GM12878 (cell line): ENCODE data around the gene AGTRAP. TPM values are rescaled to one million over a fixed set of nuclear protein-coding genes. Genes with fewer than 3 reads are reported as not detected.

Source experiments
- ATAC-seq: fragments of 200-7000 bp; cut with Tn5 transposase; 3 replicates; pipeline ENCODE4 v1.9.1; 2020; ENCODE audit warnings: mild to moderate bottlenecking, moderate library complexity
- BruUV-seq: library from RNA; stranded (reverse); fragments of 400-500 nt; replicated peaks from 2 replicates; lab custom pipeline; 2021; lab: Mats Ljungman, UMichigan
- CTCF ChIA-PET: fragments of 300-600 bp; sonication (Branson Sonifier 250); formaldehyde crosslinking; extraction: SDS; loops from one replicate; lab custom pipeline; 2021; ENCODE audit warnings: inconsistent platforms; lab: Yijun Ruan, JAX
- POLR2A ChIA-PET: fragments of 350-600 bp; formaldehyde crosslinking; extraction: SDS; loops from one replicate; lab custom pipeline; 2021; ENCODE audit warnings: inconsistent platforms; lab: Charles Lee
- RAD21 ChIA-PET: fragments of 300-600 bp; sonication (Branson Sonifier 250); formaldehyde crosslinking; loops from one replicate; lab custom pipeline; 2023; ENCODE audit warnings: antibody characterized with exemption; ENCODE audit not compliant: unreplicated experiment; lab: Charles Lee
- SMC1A ChIA-PET: fragments of 300-600 bp; sonication (Branson Sonifier 250); formaldehyde crosslinking; loops from one replicate; lab custom pipeline; 2023; ENCODE audit not compliant: unreplicated experiment, uncharacterized antibody; lab: Charles Lee
- DNase-seq: peaks from one replicate; pipeline ENCODE4 v3.0.0-alpha.2; 2011; ENCODE audit warnings: low read depth, low spot score
- FAIRE-seq: peaks from 3 replicates; lab custom pipeline; 2011; peaks lifted over from hg19 to GRCh38; lab: Jason Lieb, UNC
- H2AFZ ChIP-seq: 2 replicates; pipeline ENCODE4 v1.6.0; 2011; ENCODE audit warnings: low read depth, low read length, control low read depth; ENCODE audit not compliant: control insufficient read depth
- H3K27ac ChIP-seq: 2 replicates; pipeline ENCODE4 v1.5.1; 2011; ENCODE audit warnings: control low read depth; ENCODE audit not compliant: control insufficient read depth, insufficient read depth
- H3K27me3 ChIP-seq, 2 experiments: replicated peaks in 1 of 2; 2 replicates each; pipeline versions ENCODE4 v1.6.0 to v1.6.1; 2011; ENCODE audit warnings: low read length in 1 of 2; ENCODE audit not compliant: control insufficient read depth in 2 of 2, insufficient read depth in 2 of 2
- H3K36me3 ChIP-seq, 2 experiments: 2 replicates each; pipeline ENCODE4 v1.5.1; 2011; ENCODE audit warnings: low read length in 1 of 2; ENCODE audit not compliant: control insufficient read depth in 2 of 2, insufficient read depth in 2 of 2
- H3K4me1 ChIP-seq: 2 replicates; pipeline ENCODE4 v1.6.1; 2011; ENCODE audit warnings: mild to moderate bottlenecking, low read length, moderate library complexity, mixed read lengths; ENCODE audit not compliant: control insufficient read depth, insufficient read depth
- H3K4me2 ChIP-seq: 2 replicates; pipeline ENCODE4 v1.6.0; 2011; ENCODE audit warnings: control low read depth; ENCODE audit not compliant: control insufficient read depth, insufficient read depth
- H3K4me3 ChIP-seq: fragments of 200-600 bp; sonication (generic); 2 replicates; pipeline ENCODE4 v1.5.1; 2016
- H3K79me2 ChIP-seq: 2 replicates; pipeline ENCODE4 v1.6.0; 2011; ENCODE audit warnings: low read length; ENCODE audit not compliant: control insufficient read depth, insufficient read depth
- H3K9ac ChIP-seq: 2 replicates; pipeline ENCODE4 v1.8.0; 2011; ENCODE audit warnings: low read length, control low read depth, mixed read lengths; ENCODE audit not compliant: control insufficient read depth, insufficient read depth
- H3K9me3 ChIP-seq: replicated peaks from 3 replicates; pipeline ENCODE4 v1.5.1; 2011; ENCODE audit warnings: mild to moderate bottlenecking, low read length; ENCODE audit not compliant: control insufficient read depth, insufficient read depth
- H4K20me1 ChIP-seq: 2 replicates; pipeline ENCODE4 v1.6.0; 2011; ENCODE audit not compliant: control insufficient read depth, insufficient read depth
- ATF2 ChIP-seq: IDR thresholded peaks from 2 replicates; pipeline ENCODE4 v1.6.1; 2012; ENCODE audit warnings: low read length, inconsistent platforms
- CBX3 ChIP-seq: fragments of 200-600 bp; sonication (generic); IDR thresholded peaks from 2 replicates; pipeline ENCODE4 v1.6.1; 2016; ENCODE audit warnings: low read depth, borderline replicate concordance
- CTCF ChIP-seq, 3 experiments: IDR thresholded peaks in 2 of 3; conservative IDR thresholded peaks in 1 of 3; 2 replicates each; pipeline ENCODE4 v1.5.1; 2011; ENCODE audit warnings: low read depth in 3 of 3, low read length in 3 of 3, mild to moderate bottlenecking in 3 of 3, control low read depth in 2 of 3, moderate library complexity in 2 of 3, inconsistent platforms in 1 of 3, mixed read lengths in 1 of 3; ENCODE audit not compliant: control insufficient read depth in 2 of 3, insufficient read depth in 1 of 3; ENCODE audit errors: extremely low read depth in 1 of 3
- HCFC1 ChIP-seq: fragments of 150-350 bp; IDR thresholded peaks from 2 replicates; pipeline ENCODE4 v1.6.1; 2014; ENCODE audit warnings: low read length
- JUND ChIP-seq: IDR thresholded peaks from 2 replicates; pipeline ENCODE4 v1.6.1; 2012; ENCODE audit warnings: low read depth, mild to moderate bottlenecking, low read length, improper control_type of control experiment, moderate library complexity
- KAT2A ChIP-seq: conservative IDR thresholded peaks from 2 replicates; pipeline ENCODE4 v1.6.1; 2011; ENCODE audit warnings: low read depth, low read length; ENCODE audit not compliant: control insufficient read depth
- MTA2 ChIP-seq: fragments of 450-650 bp; IDR thresholded peaks from 2 replicates; pipeline ENCODE4 v1.6.1; 2016; ENCODE audit warnings: low read depth, mild to moderate bottlenecking, moderate library complexity
- NFIC ChIP-seq: IDR thresholded peaks from 2 replicates; pipeline ENCODE4 v1.6.1; 2012; ENCODE audit warnings: low read depth, mild to moderate bottlenecking, inconsistent platforms, low read length, moderate library complexity
- RELA ChIP-seq: fragments of 450-650 bp; IDR thresholded peaks from 2 replicates; pipeline ENCODE4 v1.8.0; 2014; ENCODE audit warnings: borderline replicate concordance; ENCODE audit not compliant: partially characterized antibody
- SREBF2 ChIP-seq: IDR thresholded peaks from 2 replicates; pipeline ENCODE4 v1.6.1; 2012; ENCODE audit warnings: mild to moderate bottlenecking, low read length
- SRF ChIP-seq, 2 experiments: IDR thresholded peaks; 2 replicates each; pipeline ENCODE4 v1.6.1; 2011; ENCODE audit warnings: low read depth in 2 of 2, low read length in 2 of 2, mild to moderate bottlenecking in 1 of 2, moderate library complexity in 1 of 2
- STAT3 ChIP-seq: IDR thresholded peaks from 2 replicates; pipeline ENCODE4 v1.6.1; 2011; ENCODE audit warnings: low read depth, low read length, improper control_type of control experiment
- TBL1XR1 ChIP-seq: IDR thresholded peaks from 2 replicates; pipeline ENCODE4 v1.6.1; 2012; ENCODE audit warnings: low read depth, low read length, improper control_type of control experiment
- YBX1 ChIP-seq: fragments of 450-650 bp; IDR thresholded peaks from 2 replicates; pipeline ENCODE4 v1.6.1; 2016; ENCODE audit warnings: antibody characterized with exemption
- ZNF384 ChIP-seq: IDR thresholded peaks from 2 replicates; pipeline ENCODE4 v1.6.1; 2012; ENCODE audit warnings: low read depth, mild to moderate bottlenecking, low read length, improper control_type of control experiment, borderline replicate concordance
- ZNF622 ChIP-seq: fragments of 450-650 bp; IDR thresholded peaks from 2 replicates; pipeline ENCODE4 v1.6.1; 2017; ENCODE audit warnings: mild to moderate bottlenecking, inconsistent platforms
- WGBS: methylation state at CpG from one replicate; pipeline ENCODE4 v1.1.6; 2016; ENCODE audit warnings: low lambda C conversion rate; ENCODE audit not compliant: insufficient replicate concordance, insufficient coverage; ENCODE audit errors: missing lambda C conversion rate; 5-methylcytosine and 5-hydroxymethylcytosine counted together
- in situ Hi-C: fragments of 300-500 bp; cut with MboI; formaldehyde crosslinking; loops from 9 replicates; pipeline ENCODE4 v1.14.3; 2018; ENCODE audit warnings: mixed read lengths
- intact Hi-C: fragments of 100-400 bp; cut with micrococcal nuclease; formaldehyde crosslinking; loops from one replicate; pipeline ENCODE4 v1.14.2; 2022; ENCODE audit not compliant: unreplicated experiment
- polyA plus RNA-seq, 11 experiments: library from polyadenylated mRNA; depleted of rRNA in 4 of 11; unstranded in 6 of 11; stranded (reverse) in 5 of 11; fragments of >200 nt; fragmentation: Nextera tagmentation in 4 of 11; fragmentation: Illumina TruSeq in 1 of 11; extraction: Ambion mirVana in 4 of 11; extraction: Trizol in 1 of 11; gene quantifications; 1 replicate in 1 of 11; 2 replicates in 10 of 11; pipeline versions ENCODE4 v1.2.1 to v1.2.3, GENCODE V29; 2011 to 2016; ENCODE audit warnings: inconsistent platforms in 2 of 11, missing spikeins in 2 of 11, low read depth in 1 of 11
- total RNA-seq, 4 experiments: library from RNA; depleted of rRNA in 3 of 4; stranded (reverse); fragments of >200 nt in 3 of 4; fragmentation: Illumina TruSeq in 1 of 4; extraction: Trizol in 1 of 4; gene quantifications; 2 replicates each; pipeline versions ENCODE4 v1.2.1 to v1.2.3, GENCODE V29; 2013 to 2021

AGTRAP gene
- total and polyA plus RNA-seq, 10 of the 15 experiments (the other 5 are each of a cell fraction or from before 2014, with no cell fraction given) = 3.0 to 17.4 (median 10.2) TPM

DNA sequence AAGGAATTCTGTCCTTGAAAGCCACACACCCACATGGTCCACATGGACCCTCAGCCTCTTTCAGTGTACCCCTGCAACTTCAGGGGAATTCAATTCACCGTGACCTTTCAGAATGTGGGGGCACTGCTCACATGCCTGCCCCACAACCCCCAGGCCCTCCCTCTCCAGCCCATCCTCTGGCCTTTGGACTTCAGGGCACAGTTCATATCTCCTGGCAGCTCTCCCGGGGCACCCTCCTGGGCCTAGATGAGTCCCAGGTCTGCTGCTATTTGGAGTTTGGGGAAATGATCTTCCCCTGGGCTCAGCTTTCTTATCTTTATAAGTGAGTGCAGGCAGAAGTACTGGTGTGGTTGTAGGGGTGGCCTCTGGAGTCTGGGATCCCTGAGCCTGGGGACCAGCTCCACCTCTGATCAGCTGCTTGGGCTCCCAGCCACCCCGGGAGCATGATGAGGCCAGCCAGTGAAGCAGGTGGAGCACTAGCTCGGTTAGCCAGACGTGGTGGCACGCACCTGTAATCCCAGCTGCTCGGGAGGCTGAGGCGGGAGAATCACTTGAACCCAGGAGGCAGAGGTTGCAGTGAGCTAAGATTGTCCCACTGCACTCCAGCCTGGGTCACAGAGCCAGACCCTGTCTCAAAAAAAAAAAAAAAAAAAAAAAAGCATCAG lies 41.9 kb downstream of the AGTRAP start:
- Histone ChIP-seq H3K79me2 (no peaks in the 10 kb centered on the region), H3K4me2 (no peak overlapping the region), H3K27me3 (no peaks in the 10 kb centered on the region), H3K4me1 (no peaks in the 10 kb centered on the region), H2AFZ (no peak overlapping the region), H3K4me3 (no peak overlapping the region), H4K20me1 (no peaks in the 10 kb centered on the region), H3K9me3 (no peaks in the 10 kb centered on the region), H3K9ac (no peak overlapping the region), H3K27ac (no peak overlapping the region), H3K36me3 (no peaks in the 10 kb centered on the region)
- ATAC-seq (no peak), DNase-seq (no peak), FAIRE-seq (no peak)
- 39% methylated on average over 7 of the region's 8 CpGs for WGBS
- in situ Hi-C loops (no loop called here), intact Hi-C loops (no loop called here)
- RAD21 ChIA-PET = no interaction called here
- SMC1A ChIA-PET = no interaction called here
- POLR2A ChIA-PET = no interaction called here
- BruUV-seq = no TSS peak
- TF ChIP-seq NFIC = no peak
- CTCF ChIA-PET = interaction anchor here (0.6 kb wide), 1 partner anchor 383 kb away, joined by 3 read pairs; no protein-coding TSS in a partner anchor

DNA sequence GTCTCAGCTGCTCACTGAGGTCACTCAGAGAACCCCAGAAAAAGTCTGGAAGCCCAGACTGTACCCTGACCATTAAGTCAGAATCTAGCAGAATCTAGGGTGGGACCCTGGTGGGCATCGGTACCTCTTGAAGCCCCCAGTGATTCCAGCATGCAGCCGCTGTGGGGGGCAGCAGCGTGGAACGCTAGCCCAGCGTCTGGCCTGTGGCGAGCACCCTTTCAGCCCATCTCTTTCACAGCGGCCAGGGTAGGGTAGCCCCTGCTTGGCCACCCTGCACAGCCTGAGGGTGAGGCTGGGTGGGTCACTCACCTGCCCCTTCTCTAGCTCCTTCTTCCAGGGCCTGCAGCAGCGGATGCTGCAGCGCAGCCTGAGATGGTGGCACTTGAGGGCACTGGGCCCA lies 42.4 kb downstream of the AGTRAP start:
- no peak for FAIRE-seq
- no peak for DNase-seq
- H3K4me3 ChIP-seq = no peak overlapping the region
- H3K27me3 ChIP-seq = no peaks in the 10 kb centered on the region
- no peak overlapping the region for H3K27ac ChIP-seq
- H3K4me2 ChIP-seq = no peak overlapping the region
- H3K4me1 ChIP-seq = no peaks in the 10 kb centered on the region
- ATAC-seq = no peak
- no peak overlapping the region for H2AFZ ChIP-seq
- WGBS = 68% methylated on average over 9 of the region's 9 CpGs
- ChIA-PET CTCF (interaction anchor here (0.6 kb wide), 2 partner anchors 383 to 477 kb away, joined by 3 read pairs; no protein-coding TSS in a partner anchor), RAD21 (no interaction called here), POLR2A (no interaction called here), SMC1A (no interaction called here)
- no peak overlapping the region for H3K9ac ChIP-seq
- no peaks in the 10 kb centered on the region for H3K79me2 ChIP-seq
- H3K9me3 ChIP-seq = no peaks in the 10 kb centered on the region
- in situ Hi-C loops = no loop called here
- H4K20me1 ChIP-seq = no peaks in the 10 kb centered on the region
- no TSS peak for BruUV-seq
- no peaks in the 10 kb centered on the region for H3K36me3 ChIP-seq
- intact Hi-C loops = no loop called here
- TF ChIP-seq HCFC1 = no peak
- no peak for TF ChIP-seq CBX3
- TF ChIP-seq KAT2A = no peak
- no peak for TF ChIP-seq CTCF (IDR thresholded peaks at IDR 0.05 in 2 of 3, conservative IDR thresholded peaks at IDR 0.05 in 1 of 3; ENCODE audit: control insufficient read depth in 2 of 3, extremely low read depth in 1 of 3, insufficient read depth in 1 of 3, low read depth in 3 of 3, low read length in 3 of 3)
- no peak for TF ChIP-seq ZNF622
- no peak for TF ChIP-seq JUND
- no peak for TF ChIP-seq MTA2
- no peak for TF ChIP-seq RELA
- no peak for TF ChIP-seq SREBF2
- no peak for TF ChIP-seq YBX1
- TF ChIP-seq ZNF384 = no peak
- no peak for TF ChIP-seq STAT3
- TF ChIP-seq TBL1XR1 = no peak
- TF ChIP-seq SRF (IDR thresholded peaks at IDR 0.05; ENCODE audit: low read depth in 2 of 2, low read length in 2 of 2) = no peak
- TF ChIP-seq ATF2 = no peak
